Loucy (cell line): ENCODE data around the gene PRICKLE2.

Source experiments
- EZH2phosphoT487 ChIP-seq: fragments of 200-600 bp; IDR thresholded peaks from 2 replicates; pipeline ENCODE4 v1.6.1; 2018; ENCODE audit warnings: antibody characterized with exemption, mild to moderate bottlenecking, moderate library complexity, borderline replicate concordance
- TF ChIP-seq, protein P1 (sequence below): fragments of 200-600 bp; sonication (generic); conservative IDR thresholded peaks from 2 replicates; pipeline ENCODE4 v1.5.1; 2014; ENCODE audit warnings: mild to moderate bottlenecking, antibody characterized with exemption, low read length

DNA sequence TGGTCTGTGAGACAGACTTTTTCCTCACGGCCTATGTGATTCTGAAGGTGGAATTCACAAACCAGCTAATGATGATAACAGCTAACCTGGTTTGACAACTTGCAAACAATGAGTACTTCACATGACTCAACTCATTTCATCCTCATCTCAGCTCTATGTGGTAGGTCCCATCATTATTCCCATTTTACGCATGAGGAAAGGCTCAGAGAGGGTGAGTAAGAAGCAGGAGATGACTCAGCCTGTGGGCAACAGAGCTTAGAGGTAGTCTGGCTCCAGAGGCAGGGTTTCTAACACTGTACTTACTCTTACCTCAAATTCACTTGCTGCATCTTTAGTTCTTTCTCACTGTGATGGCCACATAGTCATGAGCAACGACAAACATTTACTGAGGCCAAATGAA, 176.1 kb downstream of the PRICKLE2 start:
- TF ChIP-seq, protein P1, sequence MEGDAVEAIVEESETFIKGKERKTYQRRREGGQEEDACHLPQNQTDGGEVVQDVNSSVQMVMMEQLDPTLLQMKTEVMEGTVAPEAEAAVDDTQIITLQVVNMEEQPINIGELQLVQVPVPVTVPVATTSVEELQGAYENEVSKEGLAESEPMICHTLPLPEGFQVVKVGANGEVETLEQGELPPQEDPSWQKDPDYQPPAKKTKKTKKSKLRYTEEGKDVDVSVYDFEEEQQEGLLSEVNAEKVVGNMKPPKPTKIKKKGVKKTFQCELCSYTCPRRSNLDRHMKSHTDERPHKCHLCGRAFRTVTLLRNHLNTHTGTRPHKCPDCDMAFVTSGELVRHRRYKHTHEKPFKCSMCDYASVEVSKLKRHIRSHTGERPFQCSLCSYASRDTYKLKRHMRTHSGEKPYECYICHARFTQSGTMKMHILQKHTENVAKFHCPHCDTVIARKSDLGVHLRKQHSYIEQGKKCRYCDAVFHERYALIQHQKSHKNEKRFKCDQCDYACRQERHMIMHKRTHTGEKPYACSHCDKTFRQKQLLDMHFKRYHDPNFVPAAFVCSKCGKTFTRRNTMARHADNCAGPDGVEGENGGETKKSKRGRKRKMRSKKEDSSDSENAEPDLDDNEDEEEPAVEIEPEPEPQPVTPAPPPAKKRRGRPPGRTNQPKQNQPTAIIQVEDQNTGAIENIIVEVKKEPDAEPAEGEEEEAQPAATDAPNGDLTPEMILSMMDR: no peak
- no peak for TF ChIP-seq EZH2phosphoT487
